Stimulated activated naive CD8-positive, alpha-beta T cell treated with anti-CD3 and anti-CD28 coated beads, Interleukin-15, Interleukin-2, amounts not matched to agents 100 U/mL and 50 U/mL, for 24 hours (primary cell): Measurements from ENCODE around the gene CRY1.
"Not testable (repeated sequence)": the region's sequence is repeated elsewhere in the genome, so short reads cannot be mapped to it uniquely, and the experiment has no call there.

Experiments
- ATAC-seq: fragments of 150-1000 bp; cut with Tn5 transposase; one replicate; pipeline ENCODE4 v1.10.0; 2021
- DNase-seq: peaks from one replicate; pipeline ENCODE4 v3.0.0; 2021

The CRY1 gene

DNA sequence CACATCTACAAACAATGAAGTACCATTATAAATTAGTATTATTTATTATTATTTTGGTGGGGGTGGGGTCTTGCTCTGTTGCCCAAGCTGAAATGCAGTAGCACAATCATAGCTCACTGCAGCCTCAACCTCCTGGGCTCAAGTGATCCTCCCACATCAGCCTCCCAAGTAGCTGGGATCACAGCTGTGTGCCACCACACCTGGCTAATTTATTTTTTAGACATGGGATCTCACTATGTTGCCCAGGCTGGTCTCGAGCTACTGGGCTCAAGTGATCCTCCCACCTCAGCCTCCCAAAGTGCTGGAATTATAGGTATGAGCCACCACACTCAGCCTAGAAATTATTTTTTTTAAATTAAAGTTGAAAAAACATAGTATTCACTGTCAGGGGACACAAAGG is 15.0 kb upstream of the CRY1 start:
- DNase-seq, ATAC-seq: not testable (repeated sequence)

GRCh38 chr12:107107381-107107780 is 14.0 kb upstream of the CRY1 start:
- ATAC-seq (no peak), DNase-seq (no peak)

GRCh38 chr12:107106241-107107025 is 13.1 kb upstream of the CRY1 start:
- DNase-seq, result no peak
- no peak for ATAC-seq

- DNase-seq, result no peak
- ATAC-seq, result no peak
These were observed 12.0 kb upstream of the CRY1 start for GRCh38 chr12:107105410-107105703.

DNA sequence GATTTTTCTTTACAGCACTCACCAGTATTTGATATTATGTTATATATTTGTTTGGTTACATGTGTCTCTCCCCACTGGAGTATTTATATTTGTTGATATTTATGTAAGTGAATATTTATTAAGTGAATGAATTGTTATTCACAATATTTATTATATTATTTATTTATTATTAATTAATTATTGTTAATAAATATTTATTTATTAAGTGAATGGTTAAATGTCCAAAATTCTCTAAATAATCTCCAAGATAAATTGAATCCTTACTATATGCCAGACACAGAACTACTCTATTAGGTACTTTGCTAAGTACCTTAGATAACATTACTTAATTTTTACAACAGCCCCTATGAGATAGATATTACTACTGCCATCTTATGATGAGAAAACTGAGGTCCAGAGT is 10.2 kb upstream of the CRY1 start:
- ATAC-seq (no peak), DNase-seq (no peak)

DNA sequence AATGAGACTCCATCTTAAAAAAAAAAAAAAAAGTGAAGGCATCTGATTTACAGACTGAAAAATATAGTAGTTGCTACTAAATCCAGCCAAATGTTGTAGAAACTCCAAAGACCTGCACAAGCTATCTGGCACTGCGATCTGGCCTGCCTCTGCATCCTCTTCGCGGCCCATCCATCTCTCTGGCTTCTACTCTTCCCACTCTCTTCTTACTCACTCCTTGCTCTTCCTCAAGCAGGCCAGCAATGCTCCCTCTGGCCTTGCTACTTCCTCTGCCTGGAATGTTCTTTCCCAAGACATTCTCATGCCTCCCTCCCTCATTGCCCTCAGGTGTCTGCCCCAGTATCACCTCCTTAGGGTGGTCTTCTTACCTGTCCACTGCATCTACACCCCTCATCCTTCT is 9.7 kb upstream of the CRY1 start:
- ATAC-seq (no peak), DNase-seq (no peak)

DNA sequence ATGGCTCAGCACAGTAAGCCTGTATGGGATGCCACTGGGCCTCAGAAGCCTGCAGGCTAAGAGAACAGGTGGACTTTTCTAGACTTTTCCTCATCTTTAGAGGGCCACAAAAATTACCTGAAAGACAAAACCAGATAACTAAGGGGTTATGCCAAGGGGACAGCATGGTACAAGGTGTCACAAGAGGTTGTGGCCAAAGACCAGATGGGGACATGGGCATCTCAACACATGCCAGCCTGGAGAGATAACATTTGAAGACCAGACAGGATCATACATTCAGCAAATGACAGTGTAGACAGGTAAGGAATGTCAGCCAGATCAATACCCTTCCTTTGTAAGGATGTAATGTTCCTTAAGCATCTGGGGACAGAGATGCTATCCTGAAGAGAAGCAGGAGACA is 8.9 kb upstream of the CRY1 start:
- ATAC-seq, result no peak

DNA sequence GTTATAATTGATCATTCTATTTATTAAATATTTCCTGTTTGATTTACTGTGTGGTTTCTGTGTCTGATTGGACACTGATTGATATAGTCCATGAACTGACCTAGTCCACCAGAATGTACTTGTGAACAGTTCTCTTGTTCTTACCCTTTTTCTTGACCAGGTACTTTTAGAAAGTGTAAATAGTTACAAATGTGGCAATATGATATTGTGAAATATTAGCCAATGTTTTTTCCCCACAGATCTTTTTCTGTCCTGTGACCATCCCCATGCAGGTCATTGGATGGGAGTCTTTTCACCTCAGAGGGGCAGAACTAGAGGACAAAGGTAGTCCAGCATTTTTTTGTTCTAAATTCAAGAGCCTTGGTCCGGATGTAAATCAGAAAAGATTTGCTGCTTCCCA is 8.3 kb upstream of the CRY1 start:
- ATAC-seq, result no peak

More for the DNA sequence above, 8.9 kb upstream of the CRY1 start:
- no peak for DNase-seq

GRCh38 chr12:107099917-107100316 is 6.6 kb upstream of the CRY1 start:
- ATAC-seq (no peak), DNase-seq (no peak)

More for the DNA sequence above, 8.3 kb upstream of the CRY1 start:
- no peak for DNase-seq

DNA sequence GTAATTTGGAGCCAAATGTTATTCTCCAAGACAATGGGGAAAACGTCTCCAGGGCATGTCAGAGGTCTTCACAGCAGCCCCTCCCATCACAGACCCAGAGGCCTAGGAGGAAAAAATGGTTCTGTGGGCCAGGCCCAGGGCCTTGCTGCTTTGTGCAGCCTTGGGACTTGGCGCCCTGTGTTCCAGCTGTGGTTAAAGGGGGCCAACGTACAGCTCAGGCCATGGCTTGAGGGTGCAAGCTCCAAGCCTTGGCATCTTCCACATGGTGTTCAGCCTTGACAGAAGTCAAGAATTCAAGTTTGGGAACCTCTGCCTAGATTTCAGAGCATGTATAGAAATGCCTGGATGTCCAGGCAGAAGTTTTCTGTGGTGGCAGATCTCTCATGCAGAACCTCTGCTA is 3.2 kb upstream of the CRY1 start:
- DNase-seq (no peak), ATAC-seq (no peak)

GRCh38 chr12:107094183-107094448 is 767 bp upstream of the CRY1 start:
- no peak for DNase-seq
- no peak for ATAC-seq

GRCh38 chr12:107092669-107093416 is 506 bp downstream of the CRY1 start:
- DNase-seq, result peak; percentile 80

DNA sequence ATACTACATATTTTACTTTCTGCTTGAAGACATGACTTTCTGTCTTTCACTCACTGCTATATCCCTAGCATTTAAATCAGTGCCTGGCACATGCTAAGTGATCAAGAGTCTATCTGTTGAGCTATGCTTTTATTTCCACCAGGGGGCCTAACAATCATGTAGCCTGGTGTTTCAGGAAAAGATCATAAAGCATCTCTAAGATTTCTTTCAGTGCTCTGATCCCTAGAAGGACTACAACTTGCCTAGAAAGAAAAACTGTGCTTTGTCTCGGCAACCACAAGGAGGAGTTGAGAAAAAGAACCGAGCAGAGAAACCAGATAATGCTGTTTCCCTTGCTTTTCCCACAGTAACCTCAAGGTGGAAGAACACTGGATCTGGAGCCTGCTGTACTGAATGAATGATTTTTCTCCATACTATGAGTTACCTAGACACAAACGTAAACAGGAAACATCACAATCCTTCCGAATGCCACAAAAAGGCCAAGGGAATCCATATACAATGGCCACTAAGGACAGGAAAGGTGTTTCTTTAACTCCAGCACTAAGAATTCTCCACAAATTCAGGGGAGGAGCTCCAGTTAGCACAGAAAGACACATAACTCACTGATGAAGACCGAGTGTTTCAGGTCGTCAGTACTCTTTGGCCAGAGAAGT is 1.2 kb downstream of the CRY1 start:
- no peak for DNase-seq
- peak; percentile 8 for ATAC-seq

More at GRCh38 chr12:107092669-107093416, 506 bp downstream of the CRY1 start:
- peak; percentile 63 for ATAC-seq

GRCh38 chr12:107091381-107091780 is 2.0 kb downstream of the CRY1 start:
- DNase-seq, result no peak
- ATAC-seq, result no peak

- ATAC-seq, result no peak
- no peak for DNase-seq
These were observed 2.6 kb downstream of the CRY1 start for GRCh38 chr12:107090711-107091110.

GRCh38 chr12:107088912-107089311 is 4.4 kb downstream of the CRY1 start:
- DNase-seq (no peak), ATAC-seq (no peak)

DNA sequence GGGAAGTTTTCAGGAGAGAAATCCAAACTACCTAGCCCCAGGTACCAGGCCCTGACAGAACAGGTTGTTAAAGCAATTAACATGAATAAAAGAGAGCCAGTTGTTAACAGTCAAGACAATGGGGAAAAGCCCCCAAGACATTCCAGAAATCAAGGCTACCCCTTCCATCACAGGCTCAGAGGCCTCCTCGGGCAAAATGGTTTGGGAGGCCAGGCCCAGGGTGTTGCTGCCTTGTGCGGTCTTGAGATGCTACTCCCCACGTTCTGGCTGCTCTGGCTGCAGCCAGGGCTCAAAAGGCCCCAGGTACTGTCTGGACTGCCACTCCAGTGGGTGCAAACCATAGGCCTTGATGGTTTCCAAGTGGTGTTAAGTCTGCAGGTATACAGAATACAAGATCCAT is 7.0 kb downstream of the CRY1 start:
- DNase-seq, result no peak
- ATAC-seq, result no peak

DNA sequence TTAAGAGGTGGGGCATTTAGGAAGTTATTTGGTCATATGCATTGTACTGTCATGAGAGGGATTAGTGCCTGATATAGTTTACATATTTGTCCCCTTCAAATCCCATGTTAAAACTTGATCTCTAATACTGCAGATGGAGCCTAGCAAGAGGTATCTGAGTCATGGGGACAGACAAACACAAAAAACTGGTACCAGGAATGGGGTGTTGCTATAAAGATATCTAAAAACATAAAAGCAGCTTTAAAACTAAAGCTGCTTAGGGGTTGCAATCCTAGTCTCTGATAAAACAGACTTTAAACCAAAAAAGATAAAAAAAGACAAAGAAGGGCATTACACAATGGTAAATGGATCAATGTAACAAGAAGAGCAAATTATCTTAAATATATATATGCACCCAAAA is 11.6 kb downstream of the CRY1 start:
- DNase-seq (no peak), ATAC-seq (no peak)

- ATAC-seq (no peak), DNase-seq (no peak)
These were observed 13.1 kb downstream of the CRY1 start for GRCh38 chr12:107080299-107080698.

DNA sequence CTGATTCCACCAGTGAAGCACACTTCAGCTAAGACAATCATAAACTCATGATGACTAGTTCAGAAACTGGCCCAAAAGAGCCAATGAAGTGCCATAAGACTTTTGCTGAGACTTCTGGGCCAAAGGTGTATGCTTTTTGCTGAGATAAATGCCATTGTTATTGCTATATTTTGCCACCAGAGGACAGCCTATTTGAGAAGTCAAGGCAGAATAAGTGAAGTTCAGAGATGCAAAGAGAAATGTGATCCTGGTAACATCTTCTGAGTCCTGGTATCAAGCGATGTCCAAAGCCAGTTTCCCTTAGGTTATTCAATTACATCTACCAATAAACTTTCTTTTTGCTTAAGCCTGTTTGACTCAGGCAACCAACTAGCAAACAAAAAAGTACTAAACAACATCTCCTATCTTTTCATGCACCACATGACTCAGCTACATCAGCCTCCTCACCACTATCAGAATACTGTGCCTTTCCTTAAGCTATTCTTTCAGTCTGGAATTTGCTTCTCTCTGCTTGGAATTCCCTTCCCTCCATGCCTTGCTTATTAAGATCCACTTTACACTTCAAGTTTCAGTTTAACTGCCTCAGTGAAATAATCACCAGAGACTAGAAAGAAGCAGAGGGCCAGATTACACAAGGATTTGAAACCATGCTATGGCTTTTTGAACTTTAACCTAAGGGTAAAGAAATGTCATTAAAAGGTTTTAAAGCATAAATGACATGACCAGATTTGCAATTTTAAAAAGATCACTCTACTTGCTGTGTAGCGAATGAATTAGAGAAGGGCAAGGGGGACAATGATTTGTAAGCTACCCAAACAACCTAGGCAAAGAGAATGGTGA is 14.0 kb downstream of the CRY1 start:
- DNase-seq (no peak), ATAC-seq (peak; percentile 43)

DNA sequence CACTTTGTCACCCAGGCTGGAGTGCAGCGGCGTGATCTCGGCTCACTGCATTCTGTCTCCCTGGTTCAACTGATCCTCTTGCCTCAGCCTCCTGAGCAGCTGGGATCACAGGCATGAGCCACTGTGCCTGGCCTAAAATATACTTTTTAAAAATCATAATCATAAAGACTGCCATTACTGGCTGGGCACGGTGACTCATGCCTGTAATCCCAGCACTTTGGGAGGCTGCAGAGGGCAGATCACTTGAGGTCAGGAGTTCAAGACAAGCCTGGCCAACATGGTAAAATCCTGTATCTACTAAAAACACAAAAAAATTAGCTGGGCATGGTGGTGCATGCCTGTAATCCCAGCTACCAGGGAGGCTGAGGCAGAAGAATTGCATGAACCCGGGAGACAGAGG is 20.1 kb downstream of the CRY1 start:
- not testable (repeated sequence) for DNase-seq, ATAC-seq

GRCh38 chr12:107066691-107067090 is 26.7 kb downstream of the CRY1 start:
- ATAC-seq (no peak), DNase-seq (no peak)

GRCh38 chr12:107064687-107065086 is 28.7 kb downstream of the CRY1 start:
- DNase-seq (no peak), ATAC-seq (no peak)
